Psoas muscle (tissue), 8 donors: Measurements from ENCODE around the gene ZKSCAN3. TPM values are rescaled to one million over a fixed set of nuclear protein-coding genes. Genes with fewer than 3 reads are reported as not detected.

Experiments
- ATAC-seq, 4 donors: fragments of 200-7000 bp; cut with Tn5 transposase; one replicate each; pipeline ENCODE4 v1.9.1; 2020; ENCODE audit warnings: moderate library complexity in 3 of 4, mild to moderate bottlenecking in 2 of 4
- DNase-seq, 2 donors: peaks; one replicate each; pipeline ENCODE4 v3.0.0-alpha.2; 2020
- H3K27ac ChIP-seq: fragments of 200-600 bp; one replicate; pipeline ENCODE4 v1.8.0; 2022
- H3K27me3 ChIP-seq, 3 donors: fragments of 200-600 bp in 1 of 3; one replicate each; pipeline versions ENCODE4 v1.6.1 to v1.8.0; 2013 to 2022; ENCODE audit warnings: low read length in 2 of 3, mild to moderate bottlenecking in 2 of 3, moderate library complexity in 1 of 3; ENCODE audit not compliant: insufficient read depth in 3 of 3
- H3K36me3 ChIP-seq, 2 donors: fragments of 200-600 bp in 1 of 2; one replicate each; pipeline versions ENCODE4 v1.6.1 to v1.8.0; 2013 to 2022; ENCODE audit warnings: low read depth in 1 of 2, mild to moderate bottlenecking in 1 of 2, moderate library complexity in 1 of 2; ENCODE audit not compliant: insufficient read depth in 1 of 2
- H3K4me1 ChIP-seq: fragments of 200-600 bp; one replicate; pipeline ENCODE4 v1.8.0; 2022
- H3K4me3 ChIP-seq: fragments of 200-600 bp; one replicate; pipeline ENCODE4 v1.8.0; 2022; ENCODE audit warnings: mild to moderate bottlenecking
- H3K9me3 ChIP-seq: fragments of 200-600 bp; one replicate; pipeline ENCODE4 v1.8.0; 2022
- WGBS, 3 donors: extraction: QIAGEN DNeasy Blood & Tissue Kit; methylation state at CpG; one replicate each; pipeline versions ENCODE4 v1.1.6 to v1.1.7; 2013; 5-methylcytosine and 5-hydroxymethylcytosine counted together
- intact Hi-C, 2 donors: fragments of 100-400 bp; cut with DNase I; formaldehyde crosslinking; loops; one replicate each; pipeline versions ENCODE4 v1.11.0 to v1.14.2; 2022
- polyA plus RNA-seq, 3 donors: library from polyadenylated mRNA; stranded (reverse); fragments of 200-250 nt; gene quantifications; one replicate each; pipeline ENCODE4 v1.2.3, GENCODE V29; 2013
- total RNA-seq, 4 donors: library from RNA; stranded (reverse); fragmentation: NEBNext Ultra II Directional in 2 of 4; extraction: Animal tissue kit (Norgen Biotek cat#: 25700) in 2 of 4; gene quantifications; one replicate each; pipeline versions ENCODE4 v1.2.1 to v1.2.4, GENCODE V29; 2021 to 2023
- TF ChIP-seq, protein P1 (sequence below): fragments of 200-600 bp; IDR thresholded peaks from one replicate; pipeline ENCODE4 v1.8.0; 2022; ENCODE audit warnings: antibody characterized with exemption
- donor health status: healthy with polysubstance abuse.
- donor health status: DM: no; HTN: no; CAD: no; lungs with moderate emphysema.
- donor health status: Bipolar disorder and iron deficiency.
- donor health status: healthy.
- donor health status: DM: yes; HTN: yes; CAD: no.
- donor health status: DM: no; HTN: no; CAD: no.
- donor health status: DM: no; HTN: no; CAD: no.
- donor health status: DM: yes; HTN: yes; CAD: no.

Gene ZKSCAN3
- total and polyA plus RNA-seq, 7 donors = 1.3 to 4.6 (median 2.5) TPM

DNA sequence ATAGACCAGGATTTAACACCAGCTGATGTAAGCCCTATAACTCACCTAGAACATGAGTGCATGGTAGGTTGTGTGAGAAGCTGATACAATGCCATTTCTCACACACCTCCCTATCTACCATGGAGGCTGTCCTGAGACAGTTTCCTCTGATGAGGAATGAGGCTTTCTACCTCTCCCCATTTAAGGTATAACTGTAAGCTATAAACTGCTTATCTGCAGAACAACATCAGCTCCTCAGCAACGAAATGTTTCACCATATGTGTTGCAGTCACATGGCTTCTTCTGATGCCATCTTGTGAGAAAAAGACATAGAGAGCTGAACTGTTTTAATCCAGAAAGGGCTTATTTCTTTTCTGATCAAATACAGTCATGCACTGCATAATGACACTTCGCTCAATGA, 20.7 kb downstream of the ZKSCAN3 start:
- Histone ChIP-seq H3K27ac (no peak overlapping the region), H3K27me3 (no peaks in the 10 kb centered on the region), H3K36me3 (peaks cover 6 to 42% of the 10 kb centered on the region in 2 donors), H3K9me3 (no peaks in the 10 kb centered on the region), H3K4me3 (no peak overlapping the region), H3K4me1 (no peaks in the 10 kb centered on the region)
- intact Hi-C loops = no loop called here
- ATAC-seq (no peak), DNase-seq (no peak)
- 79 to 83% (median 83%) methylated on average over 2 of the region's 2 CpGs for WGBS, 3 donors
- TF ChIP-seq, protein P1, sequence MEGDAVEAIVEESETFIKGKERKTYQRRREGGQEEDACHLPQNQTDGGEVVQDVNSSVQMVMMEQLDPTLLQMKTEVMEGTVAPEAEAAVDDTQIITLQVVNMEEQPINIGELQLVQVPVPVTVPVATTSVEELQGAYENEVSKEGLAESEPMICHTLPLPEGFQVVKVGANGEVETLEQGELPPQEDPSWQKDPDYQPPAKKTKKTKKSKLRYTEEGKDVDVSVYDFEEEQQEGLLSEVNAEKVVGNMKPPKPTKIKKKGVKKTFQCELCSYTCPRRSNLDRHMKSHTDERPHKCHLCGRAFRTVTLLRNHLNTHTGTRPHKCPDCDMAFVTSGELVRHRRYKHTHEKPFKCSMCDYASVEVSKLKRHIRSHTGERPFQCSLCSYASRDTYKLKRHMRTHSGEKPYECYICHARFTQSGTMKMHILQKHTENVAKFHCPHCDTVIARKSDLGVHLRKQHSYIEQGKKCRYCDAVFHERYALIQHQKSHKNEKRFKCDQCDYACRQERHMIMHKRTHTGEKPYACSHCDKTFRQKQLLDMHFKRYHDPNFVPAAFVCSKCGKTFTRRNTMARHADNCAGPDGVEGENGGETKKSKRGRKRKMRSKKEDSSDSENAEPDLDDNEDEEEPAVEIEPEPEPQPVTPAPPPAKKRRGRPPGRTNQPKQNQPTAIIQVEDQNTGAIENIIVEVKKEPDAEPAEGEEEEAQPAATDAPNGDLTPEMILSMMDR = no peak

DNA sequence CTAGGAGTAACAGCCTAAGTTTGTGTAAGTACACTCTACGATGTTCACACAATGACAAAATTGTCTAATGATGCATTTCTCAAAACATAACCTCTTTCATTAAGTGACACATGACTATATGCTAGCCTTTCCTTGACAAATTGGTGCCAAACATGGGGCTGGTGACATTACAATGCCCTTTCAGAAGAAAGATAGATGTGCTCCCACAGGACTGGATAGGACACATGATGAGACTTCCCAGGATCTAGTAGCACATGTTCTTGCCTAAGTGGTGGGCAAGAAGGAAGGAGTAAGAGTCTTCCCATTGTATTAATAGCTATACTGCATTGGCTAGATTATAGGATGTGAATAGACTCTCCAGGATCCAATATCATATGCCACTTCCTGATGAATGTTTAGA, 21.5 kb downstream of the ZKSCAN3 start:
- TF ChIP-seq, protein P1 = no peak
- 88 to 97% (median 90%) methylated on average over 1 of the region's 1 CpG for WGBS, 3 donors
- H3K27me3 ChIP-seq = no peaks in the 10 kb centered on the region

DNA sequence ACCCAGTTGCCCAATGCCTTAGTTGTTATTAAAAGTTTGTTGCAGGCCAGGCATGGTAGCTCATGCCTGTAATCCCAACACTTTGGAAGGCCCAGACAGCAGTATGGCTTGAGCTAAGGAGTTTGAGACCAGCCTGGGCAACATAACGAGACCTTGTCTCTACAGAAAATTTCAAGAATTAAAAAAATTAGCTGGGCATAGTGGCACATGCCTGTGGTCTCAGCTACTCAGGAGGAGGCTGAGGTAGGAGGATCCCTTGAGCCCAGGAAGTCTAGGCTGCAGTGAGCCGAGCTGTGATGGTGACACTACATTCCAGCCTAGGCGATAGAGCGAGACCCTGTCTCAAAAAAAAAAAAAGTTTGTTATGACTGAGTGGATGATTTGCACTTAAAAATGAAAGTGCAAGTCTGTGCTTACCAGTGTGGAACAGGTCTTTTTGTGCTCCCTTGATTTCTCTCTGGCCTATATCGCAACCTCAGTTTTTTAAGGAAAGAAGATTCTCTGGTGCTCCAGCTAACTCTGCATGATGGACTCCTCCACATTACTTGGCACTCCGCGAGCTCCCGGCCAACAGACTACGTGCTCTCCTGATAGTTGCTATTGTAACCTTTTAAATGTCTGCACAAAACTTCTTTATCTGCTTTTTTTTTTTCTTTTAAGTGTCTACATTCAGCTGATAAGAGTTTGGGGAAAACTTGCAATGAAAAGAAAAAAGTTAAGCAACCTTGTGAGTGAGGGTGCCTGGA, 22.1 kb downstream of the ZKSCAN3 start:
- TF ChIP-seq, protein P1 = no peak
- 90 to 97% (median 92%) methylated on average over 9 of the region's 9 CpGs for WGBS, 3 donors
- H3K27me3 ChIP-seq = no peaks in the 10 kb centered on the region
- ATAC-seq (no peak), DNase-seq (no peak)
- peaks cover 0 to 28% of the 10 kb centered on the region in 2 donors for H3K36me3 ChIP-seq
- no peak overlapping the region for H3K27ac ChIP-seq
- no peaks in the 10 kb centered on the region for H3K4me1 ChIP-seq
- intact Hi-C loops = no loop called here
- no peaks in the 10 kb centered on the region for H3K9me3 ChIP-seq
- no peak overlapping the region for H3K4me3 ChIP-seq

More for the DNA sequence above, 21.5 kb downstream of the ZKSCAN3 start:
- H3K9me3 ChIP-seq = no peaks in the 10 kb centered on the region
- no peak overlapping the region for H3K4me3 ChIP-seq
- H3K27ac ChIP-seq = no peak overlapping the region
- peaks cover 4 to 34% of the 10 kb centered on the region in 2 donors for H3K36me3 ChIP-seq
- DNase-seq (no peak), ATAC-seq (no peak)
- H3K4me1 ChIP-seq = no peaks in the 10 kb centered on the region
- intact Hi-C loops = no loop called here

DNA sequence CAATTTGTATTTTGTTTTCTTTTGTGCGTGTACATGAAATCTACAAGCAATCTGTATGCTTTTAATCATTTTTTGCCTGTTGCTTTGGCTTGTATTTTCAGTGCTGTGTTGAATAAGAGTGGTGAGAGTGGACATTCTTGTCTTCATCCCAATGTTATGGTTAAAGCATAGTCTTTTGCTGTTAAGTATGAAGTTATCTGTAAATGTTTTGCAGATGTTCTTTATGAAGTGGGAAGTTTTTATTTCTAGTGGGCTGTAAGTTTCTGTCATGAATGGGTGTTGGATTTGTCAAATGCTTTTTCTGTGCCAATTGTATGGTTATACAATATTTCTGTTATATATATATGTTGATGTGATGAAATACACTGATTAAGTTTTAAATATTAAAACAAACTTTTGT, 24.2 kb downstream of the ZKSCAN3 start:
- DNase-seq (no peak), ATAC-seq (no peak)
- Histone ChIP-seq H3K27me3 (no peaks in the 10 kb centered on the region), H3K9me3 (no peaks in the 10 kb centered on the region), H3K4me1 (no peaks in the 10 kb centered on the region), H3K4me3 (no peak overlapping the region), H3K27ac (no peak overlapping the region), H3K36me3 (peaks cover 0 to 14% of the 10 kb centered on the region in 2 donors)
- TF ChIP-seq, protein P1 = no peak
- 94 to 98% (median 94%) methylated on average over 1 of the region's 1 CpG for WGBS, 3 donors
- intact Hi-C loops = no loop called here

DNA sequence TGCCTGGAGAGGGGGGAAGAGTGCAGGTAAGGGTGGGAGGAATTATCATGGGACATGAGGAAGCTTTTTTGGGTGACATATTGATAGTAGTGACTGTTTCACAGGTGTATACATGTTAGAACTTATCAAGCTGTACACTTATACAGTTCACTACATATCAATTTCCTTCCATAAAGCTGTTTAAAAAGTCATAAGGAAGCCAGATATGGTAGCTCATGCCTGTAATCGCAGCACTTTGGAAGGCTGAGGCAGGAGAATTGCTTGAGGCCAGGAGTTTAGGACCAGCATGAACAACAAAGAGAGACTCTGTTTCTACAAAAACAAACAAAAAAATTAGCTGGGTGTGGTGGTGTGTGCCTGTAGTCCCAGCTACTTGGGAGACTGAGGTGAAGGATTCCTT, 28.1 kb downstream of the ZKSCAN3 start:
- Histone ChIP-seq H3K27me3 (no peaks in the 10 kb centered on the region), H3K4me3 (no peak overlapping the region), H3K4me1 (peaks cover 3% of the 10 kb centered on the region), H3K36me3 (peaks cover 0 to 30% of the 10 kb centered on the region in 2 donors), H3K9me3 (no peaks in the 10 kb centered on the region), H3K27ac (no peak overlapping the region)
- DNase-seq (no peak), ATAC-seq (no peak)
- intact Hi-C loops = no loop called here
- 95 to 100% (median 97%) methylated on average over 1 of the region's 1 CpG for WGBS, 3 donors
- TF ChIP-seq, protein P1 = no peak
